Thoracic aorta (tissue), 2 donors: ENCODE results near the gene PSMG3. TPM values are rescaled to one million over a fixed set of nuclear protein-coding genes. Genes with fewer than 3 reads are reported as not detected.

Source experiments
- ATAC-seq: fragments of 150-250 bp; one replicate; pipeline ENCODE4 v1.8.0; 2017; ENCODE audit warnings: low read depth; ENCODE audit not compliant: insufficient number of reproducible peaks, low FRiP score
- DNase-seq: peaks from one replicate; pipeline ENCODE4 v3.0.0-alpha.2; 2020; ENCODE audit warnings: low spot score
- H3K27ac ChIP-seq, 2 donors: fragments of 200-600 bp; sonication (generic); 1 replicate in 1 of 2; 2 replicates in 1 of 2; pipeline ENCODE4 v1.5.1; 2016; ENCODE audit warnings: mild to moderate bottlenecking in 2 of 2, moderate library complexity in 2 of 2
- H3K27me3 ChIP-seq: fragments of 200-600 bp; sonication (generic); replicated peaks from 2 replicates; pipeline ENCODE4 v1.6.0; 2016; ENCODE audit warnings: mild to moderate bottlenecking; ENCODE audit not compliant: insufficient read depth
- H3K36me3 ChIP-seq: fragments of 200-600 bp; sonication (generic); one replicate; pipeline ENCODE4 v1.5.1; 2016
- H3K4me1 ChIP-seq, 2 donors: fragments of 200-600 bp; sonication (generic); 1 replicate in 1 of 2; 2 replicates in 1 of 2; pipeline versions ENCODE4 v1.5.1 to v1.6.0; 2016; ENCODE audit warnings: low read depth in 2 of 2, mild to moderate bottlenecking in 1 of 2; ENCODE audit not compliant: control insufficient read depth in 1 of 2
- H3K4me3 ChIP-seq: fragments of 200-600 bp; sonication (generic); 2 replicates; pipeline ENCODE4 v1.5.1; 2016; ENCODE audit warnings: mild to moderate bottlenecking
- H3K9me3 ChIP-seq: fragments of 200-600 bp; sonication (generic); 2 replicates; pipeline ENCODE4 v1.5.1; 2016
- CTCF ChIP-seq: fragments of 200-600 bp; sonication (generic); IDR thresholded peaks from one replicate; pipeline ENCODE4 v1.5.1; 2019; ENCODE audit warnings: antibody characterized with exemption
- total RNA-seq, 2 donors: library from RNA; depleted of rRNA; stranded (reverse); fragments of >200 nt; gene quantifications; one replicate each; pipeline versions ENCODE4 v1.1.0 to v1.2.3, GENCODE V29; 2016

PSMG3 gene
- total RNA-seq, 2 donors from 2014 or later, result 30.9 to 40.4 TPM

GRCh38 chr7:1596181-1597043 is 26.6 kb upstream of the PSMG3 start:
- no peak for DNase-seq
- Histone ChIP-seq H3K36me3 (no peaks in the 10 kb centered on the region), H3K4me3 (no peak overlapping the region), H3K27ac (no peak overlapping the region), H3K27me3 (no peaks in the 10 kb centered on the region), H3K9me3 (no peaks in the 10 kb centered on the region), H3K4me1 (no peaks in the 10 kb centered on the region)
- TF ChIP-seq CTCF, result no peak
- ATAC-seq, result no peak

- no peak for ATAC-seq
- Histone ChIP-seq H3K27ac (no peak overlapping the region), H3K9me3 (no peaks in the 10 kb centered on the region), H3K27me3 (no peaks in the 10 kb centered on the region), H3K4me3 (no peak overlapping the region), H3K36me3 (no peaks in the 10 kb centered on the region), H3K4me1 (no peaks in the 10 kb centered on the region)
- no peak for DNase-seq
- TF ChIP-seq CTCF, result no peak
Observed at GRCh38 chr7:1595636-1596035, 25.8 kb upstream of the PSMG3 start.

- H3K27ac ChIP-seq, result no peak overlapping the region
- DNase-seq, result no peak
- no peak overlapping the region for H3K4me3 ChIP-seq
- H3K27me3 ChIP-seq, result no peaks in the 10 kb centered on the region
- no peak for ATAC-seq
- H3K4me1 ChIP-seq, result no peaks in the 10 kb centered on the region
- H3K9me3 ChIP-seq, result no peaks in the 10 kb centered on the region
- H3K36me3 ChIP-seq, result no peaks in the 10 kb centered on the region
- TF ChIP-seq CTCF, result no peak
Observed at GRCh38 chr7:1595027-1595426, 25.2 kb upstream of the PSMG3 start.

GRCh38 chr7:1593904-1594421 is 24.1 kb upstream of the PSMG3 start:
- no peak for ATAC-seq
- H3K4me3 ChIP-seq, result no peak overlapping the region
- H3K4me1 ChIP-seq, result no peaks in the 10 kb centered on the region
- no peak overlapping the region for H3K27ac ChIP-seq
- no peak for DNase-seq
- H3K36me3 ChIP-seq, result no peaks in the 10 kb centered on the region
- H3K9me3 ChIP-seq, result peaks cover 1% of the 10 kb centered on the region
- no peak for TF ChIP-seq CTCF
- H3K27me3 ChIP-seq, result no peaks in the 10 kb centered on the region

DNA sequence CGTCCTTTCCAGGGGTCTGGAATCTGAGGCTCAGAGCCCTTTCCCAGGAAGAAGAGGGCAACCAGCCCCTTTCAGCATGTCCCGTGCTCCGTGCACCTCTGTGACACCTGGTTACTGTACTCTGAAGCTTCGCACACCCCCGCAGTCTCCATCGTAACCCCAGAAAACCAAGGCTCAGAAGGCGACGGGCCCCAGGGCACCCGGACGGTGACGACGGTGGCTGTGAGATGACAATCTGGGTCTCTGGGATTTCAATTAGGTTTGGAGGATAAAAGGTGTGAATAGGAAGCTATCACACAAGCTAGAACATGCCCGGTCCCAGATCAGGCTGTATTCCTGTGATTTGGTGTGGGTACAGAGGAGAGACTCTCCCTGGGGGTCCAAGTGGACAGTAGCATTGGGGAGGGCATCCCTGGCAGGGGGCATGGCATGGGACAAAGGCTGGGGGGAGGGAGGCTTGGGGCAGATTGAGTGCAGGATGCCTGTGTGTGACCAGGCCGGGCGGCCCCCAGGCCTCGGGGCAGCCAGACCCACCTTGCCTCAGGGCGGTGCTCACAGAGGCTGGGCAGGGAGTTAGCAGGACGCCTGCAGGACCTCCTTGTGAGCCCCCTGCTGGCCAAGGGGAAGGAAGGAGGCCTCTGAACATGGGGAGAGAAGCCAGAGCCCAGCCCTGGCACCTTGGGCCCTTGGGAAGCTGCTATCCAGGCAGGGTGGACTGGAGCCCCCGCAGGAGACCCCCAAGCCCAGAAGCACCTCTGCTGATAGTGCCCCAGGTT is 23.4 kb upstream of the PSMG3 start:
- no peaks in the 10 kb centered on the region for H3K4me1 ChIP-seq
- H3K9me3 ChIP-seq, result peaks cover 5% of the 10 kb centered on the region
- H3K27me3 ChIP-seq, result no peaks in the 10 kb centered on the region
- DNase-seq (no peak), ATAC-seq (no peak)
- H3K4me3 ChIP-seq, result no peak overlapping the region
- TF ChIP-seq CTCF, result no peak
- no peak overlapping the region for H3K27ac ChIP-seq
- no peaks in the 10 kb centered on the region for H3K36me3 ChIP-seq
